RWPE1 (cell line): ENCODE data around the gene KCNMA1.

ENCODE experiments used
- CTCF ChIA-PET: fragments of 350-600 bp; sonication (Branson Sonifier 250); formaldehyde crosslinking; extraction: SDS; loops from one replicate; lab custom pipeline; 2021; lab: Yijun Ruan, JAX
- POLR2A ChIA-PET: fragments of 400-600 bp; formaldehyde crosslinking; extraction: SDS; loops from one replicate; lab custom pipeline; 2020; ENCODE audit warnings: antibody characterized with exemption; ENCODE audit not compliant: low non-redundant PET; lab: Yijun Ruan, JAX
- DNase-seq: peaks from one replicate; pipeline ENCODE4 v3.0.0; 2012; ENCODE audit warnings: low spot score
- H3K27ac ChIP-seq: fragments of 450-650 bp; 2 replicates; pipeline ENCODE4 v1.5.1; 2017
- TF ChIP-seq, protein P1 (sequence below): fragments of 450-650 bp; conservative IDR thresholded peaks from 2 replicates; pipeline ENCODE4 v1.5.1; 2017; ENCODE audit warnings: low read depth, mild to moderate bottlenecking

KCNMA1 gene

DNA sequence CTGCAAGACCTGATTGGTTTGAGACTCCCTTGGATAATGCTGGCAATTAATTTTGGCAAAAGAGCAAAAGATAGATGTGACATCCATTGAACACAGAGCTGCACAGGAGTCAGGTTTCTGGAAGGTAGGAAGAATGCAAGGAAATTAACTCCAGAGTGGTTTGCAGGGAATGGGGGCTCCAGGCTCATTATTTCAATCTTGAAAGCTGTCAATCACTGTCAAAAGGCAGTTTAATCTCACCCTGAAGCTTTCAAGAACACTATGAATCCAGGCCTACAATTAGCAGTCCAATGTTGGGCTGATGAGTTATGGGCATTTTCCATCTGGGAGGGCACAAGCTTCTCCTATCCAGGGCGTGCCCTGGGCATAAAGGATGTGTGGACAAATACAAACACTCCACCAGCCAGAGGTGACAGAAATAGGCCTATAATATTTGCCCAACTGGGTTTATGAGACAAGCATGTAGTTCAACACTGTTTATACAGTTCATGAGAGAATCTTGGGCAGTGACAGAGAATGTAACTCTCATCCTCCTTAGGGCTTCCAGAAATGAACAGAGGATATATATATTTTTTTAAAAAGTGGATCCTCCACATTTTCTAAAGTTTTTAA is 80.5 kb downstream of the KCNMA1 start:
- ChIA-PET POLR2A (interaction anchor here (0.6 kb wide), 1 partner anchor 1649 kb away, joined by 6 read pairs; no protein-coding TSS in a partner anchor), CTCF (interaction anchor here (0.6 to 0.7 kb wide), 2 partner anchors 26 to 309 kb away, joined by 3 read pairs; no protein-coding TSS in a partner anchor)
- TF ChIP-seq, protein P1, sequence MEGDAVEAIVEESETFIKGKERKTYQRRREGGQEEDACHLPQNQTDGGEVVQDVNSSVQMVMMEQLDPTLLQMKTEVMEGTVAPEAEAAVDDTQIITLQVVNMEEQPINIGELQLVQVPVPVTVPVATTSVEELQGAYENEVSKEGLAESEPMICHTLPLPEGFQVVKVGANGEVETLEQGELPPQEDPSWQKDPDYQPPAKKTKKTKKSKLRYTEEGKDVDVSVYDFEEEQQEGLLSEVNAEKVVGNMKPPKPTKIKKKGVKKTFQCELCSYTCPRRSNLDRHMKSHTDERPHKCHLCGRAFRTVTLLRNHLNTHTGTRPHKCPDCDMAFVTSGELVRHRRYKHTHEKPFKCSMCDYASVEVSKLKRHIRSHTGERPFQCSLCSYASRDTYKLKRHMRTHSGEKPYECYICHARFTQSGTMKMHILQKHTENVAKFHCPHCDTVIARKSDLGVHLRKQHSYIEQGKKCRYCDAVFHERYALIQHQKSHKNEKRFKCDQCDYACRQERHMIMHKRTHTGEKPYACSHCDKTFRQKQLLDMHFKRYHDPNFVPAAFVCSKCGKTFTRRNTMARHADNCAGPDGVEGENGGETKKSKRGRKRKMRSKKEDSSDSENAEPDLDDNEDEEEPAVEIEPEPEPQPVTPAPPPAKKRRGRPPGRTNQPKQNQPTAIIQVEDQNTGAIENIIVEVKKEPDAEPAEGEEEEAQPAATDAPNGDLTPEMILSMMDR: no peak
- no peak overlapping the region for H3K27ac ChIP-seq
- no peak for DNase-seq

DNA sequence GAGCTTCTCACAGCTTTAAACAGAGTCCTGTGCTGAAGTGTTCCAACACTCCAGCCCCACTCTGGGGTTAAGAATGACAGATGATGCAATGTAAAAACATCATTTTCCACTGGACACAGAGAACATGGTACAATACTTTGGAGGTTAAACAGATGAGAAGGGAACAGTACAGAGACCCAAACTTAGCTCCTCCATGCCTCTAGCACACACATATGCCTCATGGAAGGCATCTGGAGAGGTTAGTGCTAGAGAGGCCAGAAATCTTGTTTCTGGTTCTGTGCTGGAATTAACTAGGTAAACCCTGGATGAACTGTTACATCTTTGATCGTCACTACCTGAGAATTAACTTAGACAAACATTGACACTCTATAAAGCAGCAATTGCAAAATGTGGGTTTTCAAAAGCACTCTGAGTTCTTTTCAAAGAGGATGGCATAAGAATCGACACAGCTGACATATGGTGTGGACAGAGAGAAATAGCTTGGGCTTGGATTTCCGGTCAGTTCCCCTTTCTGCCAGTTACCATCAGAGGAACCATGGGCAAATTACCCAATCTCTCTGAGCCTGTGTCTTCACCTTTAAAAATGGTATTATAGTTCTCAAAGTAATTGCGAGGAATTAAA is 81.9 kb downstream of the KCNMA1 start:
- TF ChIP-seq, protein P1: no peak
- CTCF ChIA-PET: no interaction called here

DNA sequence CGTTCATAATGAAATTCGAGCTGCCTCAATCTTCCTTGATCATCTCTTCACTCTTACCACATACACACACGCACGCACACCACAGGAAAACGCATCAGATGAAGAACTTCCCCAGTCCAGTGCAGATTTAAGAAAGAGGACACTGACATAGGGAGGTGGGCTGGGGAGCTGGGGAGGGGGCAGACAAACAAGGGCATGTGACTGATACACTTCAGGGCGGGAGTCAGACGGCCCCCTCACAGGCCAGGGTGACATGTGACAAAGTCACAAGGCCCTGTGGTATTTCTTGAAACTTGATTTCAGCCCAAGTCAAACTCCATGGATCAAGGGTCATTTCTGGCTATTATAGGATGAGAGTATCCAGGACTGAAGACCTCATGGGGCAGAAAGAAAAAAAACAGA is 82.6 kb downstream of the KCNMA1 start:
- TF ChIP-seq, protein P1: no peak
- no peak overlapping the region for H3K27ac ChIP-seq
- CTCF ChIA-PET: no interaction called here
- no peak for DNase-seq
- POLR2A ChIA-PET: no interaction called here

More for the DNA sequence above, 81.9 kb downstream of the KCNMA1 start:
- POLR2A ChIA-PET: no interaction called here
- no peak for DNase-seq
- H3K27ac ChIP-seq: no peak overlapping the region

GRCh38 chr10:77553966-77554365 is 83.6 kb downstream of the KCNMA1 start:
- ChIA-PET CTCF (interaction anchor here (0.9 kb wide), 1 partner anchor 157 kb away, joined by 3 read pairs; no protein-coding TSS in a partner anchor), POLR2A (no interaction called here)
- H3K27ac ChIP-seq: no peak overlapping the region
- no peak for DNase-seq
- TF ChIP-seq, protein P1: no peak

- ChIA-PET CTCF (interaction anchor here (0.7 to 0.9 kb wide), 2 partner anchors 26 to 158 kb away, joined by 3 read pairs; no protein-coding TSS in a partner anchor), POLR2A (no interaction called here)
- no peak overlapping the region for H3K27ac ChIP-seq
- DNase-seq: no peak
- TF ChIP-seq, protein P1: no peak
These were observed 84.3 kb downstream of the KCNMA1 start for GRCh38 chr10:77553311-77553710.

DNA sequence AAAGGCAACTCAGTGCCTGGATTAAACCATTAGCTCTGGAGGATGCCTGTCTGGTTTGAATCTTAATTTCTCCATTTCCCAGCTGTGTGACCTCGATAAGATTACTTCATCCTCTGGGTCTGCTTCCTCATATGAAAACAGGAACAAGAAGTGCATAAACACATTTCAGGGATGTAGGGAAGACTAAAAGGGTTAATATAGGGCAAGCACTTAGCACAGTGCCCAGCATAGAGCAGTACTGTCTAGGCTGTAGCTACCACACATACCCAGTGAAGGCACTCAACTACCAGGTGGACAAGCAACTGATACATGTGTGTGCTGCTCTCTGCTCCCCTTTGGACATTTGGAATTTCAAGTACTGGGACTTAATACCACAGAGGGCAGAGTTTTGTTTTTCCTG is 85.4 kb downstream of the KCNMA1 start:
- DNase-seq: no peak
- H3K27ac ChIP-seq: no peak overlapping the region
- CTCF ChIA-PET: no interaction called here
- POLR2A ChIA-PET: interaction anchor here (0.6 kb wide), 1 partner anchor 49 kb away, joined by 7 read pairs; no protein-coding TSS in a partner anchor
- TF ChIP-seq, protein P1: no peak
